IMR-90 (cell line): ENCODE results near the gene EXOC6. TPM values are rescaled to one million over a fixed set of nuclear protein-coding genes. Genes with fewer than 3 reads are reported as not detected.

Experiments
- ATAC-seq: fragments of 200-7000 bp; cut with Tn5 transposase; 2 replicates; pipeline ENCODE4 v1.9.1; 2020; ENCODE audit warnings: low read depth, mild to moderate bottlenecking, moderate library complexity
- BruUV-seq: library from RNA; stranded (reverse); fragments of 400-500 nt; replicated peaks from 2 replicates; lab custom pipeline; 2021; lab: Mats Ljungman, UMichigan
- CTCF ChIA-PET: fragments of 300-600 bp; formaldehyde crosslinking; extraction: SDS; loops from one replicate; lab custom pipeline; 2021; ENCODE audit warnings: antibody characterized with exemption; lab: Yijun Ruan, JAX
- POLR2A ChIA-PET: fragments of 300-600 bp; sonication (Branson Sonifier 250); formaldehyde crosslinking; loops from one replicate; lab custom pipeline; 2022; ENCODE audit warnings: antibody characterized with exemption; ENCODE audit not compliant: unreplicated experiment; lab: Charles Lee
- DNase-seq: peaks from one replicate; pipeline ENCODE4 v3.0.0; 2013
- H2AFZ ChIP-seq: replicated peaks from 2 replicates; pipeline ENCODE3; 2013; ENCODE audit warnings: low read length, mild to moderate bottlenecking; ENCODE audit not compliant: poor library complexity
- H2AK5ac ChIP-seq: 2 replicates; pipeline ENCODE4 v1.6.1; 2013; ENCODE audit warnings: low read depth, low read length, inconsistent platforms
- H2AK9ac ChIP-seq: replicated peaks from 2 replicates; pipeline ENCODE3; 2013; ENCODE audit warnings: mild to moderate bottlenecking, low read depth, low read length, moderate library complexity; ENCODE audit not compliant: poor library complexity
- H2BK120ac ChIP-seq: 2 replicates; pipeline ENCODE4 v1.6.1; 2013; ENCODE audit warnings: low read depth, low read length, inconsistent platforms
- H2BK15ac ChIP-seq: 3 replicates; pipeline ENCODE4 v1.6.1; 2013; ENCODE audit warnings: low read depth, low read length, inconsistent platforms
- H2BK20ac ChIP-seq: 2 replicates; pipeline ENCODE4 v1.6.1; 2013; ENCODE audit warnings: low read depth, mild to moderate bottlenecking, inconsistent platforms, low read length, moderate library complexity
- H2BK5ac ChIP-seq: 2 replicates; pipeline ENCODE4 v1.6.1; 2013; ENCODE audit warnings: mild to moderate bottlenecking, low read depth, low read length, inconsistent platforms; ENCODE audit not compliant: poor library complexity, severe bottlenecking
- H3K14ac ChIP-seq: replicated peaks from 2 replicates; pipeline ENCODE4 v1.6.1; 2013; ENCODE audit warnings: low read depth, low read length, inconsistent platforms
- H3K18ac ChIP-seq: 2 replicates; pipeline ENCODE4 v1.6.1; 2013; ENCODE audit warnings: low read depth, low read length, control low read depth
- H3K23ac ChIP-seq: 2 replicates; pipeline ENCODE4 v1.6.1; 2013; ENCODE audit warnings: low read depth, low read length, inconsistent platforms
- H3K27ac ChIP-seq: 2 replicates; pipeline ENCODE4 v1.5.1; 2013; ENCODE audit warnings: mild to moderate bottlenecking, control low read depth, low read length; ENCODE audit not compliant: insufficient read depth
- H3K27me3 ChIP-seq: 2 replicates; pipeline ENCODE4 v1.6.1; 2013; ENCODE audit warnings: low read length; ENCODE audit not compliant: control insufficient read depth, insufficient read depth
- H3K36me3 ChIP-seq: 2 replicates; pipeline ENCODE4 v1.6.1; 2013; ENCODE audit warnings: low read length, mixed read lengths; ENCODE audit not compliant: control insufficient read depth, insufficient read depth
- H3K4ac ChIP-seq: 2 replicates; pipeline ENCODE4 v1.6.1; 2013; ENCODE audit warnings: low read depth, low read length, inconsistent platforms
- H3K4me1 ChIP-seq: 2 replicates; pipeline ENCODE4 v1.6.1; 2013; ENCODE audit warnings: low read length, mixed read lengths; ENCODE audit not compliant: control insufficient read depth, insufficient read depth
- H3K4me2 ChIP-seq: 2 replicates; pipeline ENCODE4 v1.6.1; 2013; ENCODE audit warnings: low read depth, mild to moderate bottlenecking, control low read depth, low read length, moderate library complexity
- H3K4me3 ChIP-seq: 2 replicates; pipeline ENCODE4 v1.5.1; 2013; ENCODE audit warnings: low read depth, mild to moderate bottlenecking, control low read depth, low read length, moderate library complexity; ENCODE audit not compliant: insufficient read depth
- H3K56ac ChIP-seq: 2 replicates; pipeline ENCODE4 v1.6.1; 2013; ENCODE audit warnings: low read length, inconsistent platforms; ENCODE audit not compliant: insufficient read depth; ENCODE audit errors: extremely low read depth
- H3K79me1 ChIP-seq, 2 experiments: 2 replicates each; pipeline ENCODE4 v1.6.1; 2013; ENCODE audit warnings: low read length in 2 of 2, inconsistent platforms in 1 of 2, low read depth in 1 of 2
- H3K9ac ChIP-seq: 2 replicates; pipeline ENCODE4 v1.6.1; 2013; ENCODE audit warnings: low read depth, low read length, control low read depth
- H3K9me1 ChIP-seq: 2 replicates; pipeline ENCODE4 v1.6.1; 2013; ENCODE audit warnings: low read length, inconsistent platforms; ENCODE audit not compliant: insufficient read depth
- H3K9me3 ChIP-seq: 2 replicates; pipeline ENCODE4 v1.6.1; 2013; ENCODE audit warnings: low read length; ENCODE audit not compliant: control insufficient read depth, insufficient read depth
- H4K20me1 ChIP-seq: 2 replicates; pipeline ENCODE4 v1.6.1; 2013; ENCODE audit warnings: low read length, inconsistent platforms; ENCODE audit not compliant: insufficient read depth
- H4K5ac ChIP-seq: 2 replicates; pipeline ENCODE4 v1.6.1; 2013; ENCODE audit warnings: mild to moderate bottlenecking, low read depth, low read length, control low read depth
- H4K8ac ChIP-seq, 2 experiments: 2 replicates each; pipeline ENCODE4 v1.6.1; 2013; ENCODE audit warnings: low read depth in 2 of 2, low read length in 2 of 2, control low read depth in 1 of 2, inconsistent platforms in 1 of 2
- H4K91ac ChIP-seq: 2 replicates; pipeline ENCODE4 v1.6.1; 2013; ENCODE audit warnings: low read depth, low read length, inconsistent platforms; ENCODE audit not compliant: insufficient read depth
- CEBPB ChIP-seq: IDR thresholded peaks from 2 replicates; pipeline ENCODE4 v1.6.1; 2012; ENCODE audit warnings: low read depth, low read length, improper control_type of control experiment
- NFE2L2 ChIP-seq: fragments of 150-350 bp; IDR thresholded peaks from 2 replicates; pipeline ENCODE4 v1.6.1; 2016; ENCODE audit warnings: low read depth, mild to moderate bottlenecking, low read length
- WGBS, 2 experiments: methylation state at CpG; one replicate each; pipeline versions ENCODE4 v1.1.5 to v1.1.7; 2013; ENCODE audit warnings: missing lambda C conversion rate in 2 of 2; ENCODE audit not compliant: insufficient read length in 1 of 2; ENCODE audit errors: extremely low coverage in 2 of 2; 5-methylcytosine and 5-hydroxymethylcytosine counted together
- dilution Hi-C: fragments of 300-500 bp; cut with HindIII; formaldehyde crosslinking; loops from one replicate; pipeline ENCODE4 v1.14.3; 2018; ENCODE audit warnings: low sequenced_read_pairs; ENCODE audit not compliant: unreplicated experiment
- in situ Hi-C: fragments of 300-500 bp; cut with MboI; formaldehyde crosslinking; loops from 3 replicates; pipeline ENCODE4 v1.14.3; 2019; ENCODE audit warnings: low sequenced_read_pairs, inconsistent platforms, mixed read lengths
- intact Hi-C: fragments of 100-400 bp; cut with micrococcal nuclease; formaldehyde crosslinking; loops from 2 replicates; pipeline ENCODE4 v1.10.0; 2022
- polyA plus RNA-seq, 3 experiments: library from polyadenylated mRNA; depleted of rRNA; stranded (reverse); fragments of >200 nt; gene quantifications; 2 replicates each; pipeline ENCODE4 v1.2.3, GENCODE V29; 2012; ENCODE audit warnings: low replicate concordance in 1 of 3
- total RNA-seq: library from RNA; depleted of rRNA; stranded (reverse); fragments of >200 nt; gene quantifications from 2 replicates; pipeline ENCODE4 v1.2.3, GENCODE V29; 2012
- TF ChIP-seq, protein P1 (sequence below): conservative IDR thresholded peaks from 2 replicates; pipeline ENCODE4 v1.5.1; 2012; ENCODE audit warnings: mild to moderate bottlenecking, low read depth, low read length, improper control_type of control experiment

Gene EXOC6
- total and polyA plus RNA-seq, 2 of the 4 experiments (the other 2 are of a cell fraction), result 4.5 to 11.5 TPM

DNA sequence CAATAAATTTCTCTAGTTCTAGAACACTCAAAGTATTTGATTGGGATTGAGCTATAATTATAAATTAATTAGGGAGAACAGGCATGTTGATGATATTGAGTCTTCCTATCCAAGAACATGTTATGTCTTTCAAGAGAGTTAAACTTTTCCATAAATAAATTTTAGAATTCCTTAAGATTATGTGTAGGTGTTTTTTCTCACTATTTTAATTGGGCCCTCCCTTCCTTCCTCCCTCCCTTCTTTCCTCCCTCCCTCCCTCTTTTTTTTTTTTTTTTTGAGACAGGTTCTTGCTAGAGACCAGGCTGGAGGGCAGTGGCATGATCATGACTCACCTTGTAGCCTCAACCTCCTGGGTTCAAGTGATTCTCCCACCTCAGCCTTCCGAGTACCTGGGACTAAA is 20.2 kb downstream of the EXOC6 start:
- H3K9me1 ChIP-seq, result no peaks in the 10 kb centered on the region
- no peak overlapping the region for H4K91ac ChIP-seq
- H2BK15ac ChIP-seq, result no peak overlapping the region
- CTCF ChIA-PET, result interaction anchor here (0.6 to 2.5 kb wide), 2 partner anchors 26 to 107 kb away, joined by 3 to 6 read pairs; no protein-coding TSS in a partner anchor
- H3K4me2 ChIP-seq, result no peak overlapping the region
- no peak overlapping the region for H3K14ac ChIP-seq
- no peaks in the 10 kb centered on the region for H3K4me1 ChIP-seq
- no peak overlapping the region for H4K8ac ChIP-seq
- no peak overlapping the region for H2AK9ac ChIP-seq
- intact Hi-C loops, result no loop called here
- no peak overlapping the region for H3K9ac ChIP-seq
- in situ Hi-C loops, result no loop called here
- POLR2A ChIA-PET, result no interaction called here
- no peak overlapping the region for H3K27ac ChIP-seq
- H3K36me3 ChIP-seq, result no peaks in the 10 kb centered on the region
- H3K9me3 ChIP-seq, result no peaks in the 10 kb centered on the region
- dilution Hi-C loops, result no loop called here
- H3K56ac ChIP-seq, result no peak overlapping the region
- H3K4me3 ChIP-seq, result no peak overlapping the region
- DNase-seq (no peak), ATAC-seq (no peak)
- H2AK5ac ChIP-seq, result no peak overlapping the region
- H3K27me3 ChIP-seq, result no peaks in the 10 kb centered on the region
- H2AFZ ChIP-seq, result no peak overlapping the region
- H2BK5ac ChIP-seq, result no peak overlapping the region
- no peaks in the 10 kb centered on the region for H4K20me1 ChIP-seq
- H2BK120ac ChIP-seq, result no peak overlapping the region
- H2BK20ac ChIP-seq, result no peak overlapping the region
- H3K4ac ChIP-seq, result no peak overlapping the region
- H4K5ac ChIP-seq, result no peak overlapping the region
- no CpG with 5 or more reads among the region's 1 CpG for WGBS, 2 experiments
- H3K23ac ChIP-seq, result no peak overlapping the region
- peaks cover 13 to 27% of the 10 kb centered on the region in 2 experiments for H3K79me1 ChIP-seq
- no peak overlapping the region for H3K18ac ChIP-seq
- no peak for TF ChIP-seq NFE2L2
- TF ChIP-seq, protein P1, sequence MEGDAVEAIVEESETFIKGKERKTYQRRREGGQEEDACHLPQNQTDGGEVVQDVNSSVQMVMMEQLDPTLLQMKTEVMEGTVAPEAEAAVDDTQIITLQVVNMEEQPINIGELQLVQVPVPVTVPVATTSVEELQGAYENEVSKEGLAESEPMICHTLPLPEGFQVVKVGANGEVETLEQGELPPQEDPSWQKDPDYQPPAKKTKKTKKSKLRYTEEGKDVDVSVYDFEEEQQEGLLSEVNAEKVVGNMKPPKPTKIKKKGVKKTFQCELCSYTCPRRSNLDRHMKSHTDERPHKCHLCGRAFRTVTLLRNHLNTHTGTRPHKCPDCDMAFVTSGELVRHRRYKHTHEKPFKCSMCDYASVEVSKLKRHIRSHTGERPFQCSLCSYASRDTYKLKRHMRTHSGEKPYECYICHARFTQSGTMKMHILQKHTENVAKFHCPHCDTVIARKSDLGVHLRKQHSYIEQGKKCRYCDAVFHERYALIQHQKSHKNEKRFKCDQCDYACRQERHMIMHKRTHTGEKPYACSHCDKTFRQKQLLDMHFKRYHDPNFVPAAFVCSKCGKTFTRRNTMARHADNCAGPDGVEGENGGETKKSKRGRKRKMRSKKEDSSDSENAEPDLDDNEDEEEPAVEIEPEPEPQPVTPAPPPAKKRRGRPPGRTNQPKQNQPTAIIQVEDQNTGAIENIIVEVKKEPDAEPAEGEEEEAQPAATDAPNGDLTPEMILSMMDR, result no peak
- TF ChIP-seq CEBPB, result no peak
- no TSS peak for BruUV-seq
